A549 (cell line): ENCODE measurements around the gene LAMC3.

Source experiments
- CBX8 ChIP-seq: fragments of 200-600 bp; sonication (generic); IDR thresholded peaks from 2 replicates; pipeline ENCODE4 v1.6.1; 2016
- CEBPB ChIP-seq, 2 experiments: fragments of >200 bp in 1 of 2; sonication (Bioruptor Twin) in 1 of 2; formaldehyde crosslinking in 1 of 2; IDR thresholded peaks; 2 replicates each; pipeline ENCODE4 v1.6.1; 2012 to 2016
- EP300 ChIP-seq, 2 experiments: fragments of >200 bp; sonication (Bioruptor Twin); formaldehyde crosslinking; IDR thresholded peaks; 2 replicates in 1 of 2; 3 replicates in 1 of 2; pipeline ENCODE4 v1.6.1; 2016 to 2017
- FOSL2 ChIP-seq, 2 experiments: fragments of 450-650 bp in 1 of 2; fragments of >200 bp in 1 of 2; sonication (Bioruptor Twin) in 1 of 2; formaldehyde crosslinking; IDR thresholded peaks; 2 replicates each; pipeline versions ENCODE4 v1.5.0 to v1.6.1; 2016 to 2020; ENCODE audit warnings: mild to moderate bottlenecking in 1 of 2, moderate library complexity in 1 of 2
- GATA3 ChIP-seq: IDR thresholded peaks from 2 replicates; pipeline ENCODE4 v1.6.1; 2012; ENCODE audit warnings: borderline replicate concordance
- POLR2A ChIP-seq: IDR thresholded peaks from 2 replicates; pipeline ENCODE4 v1.6.1; 2012; ENCODE audit warnings: mild to moderate bottlenecking, low read length
- RCOR1 ChIP-seq: fragments of 150-350 bp; IDR thresholded peaks from 2 replicates; pipeline ENCODE4 v1.6.1; 2014; ENCODE audit warnings: antibody characterized with exemption, low read length, low read depth
- SMC3 ChIP-seq: fragments of >200 bp; sonication (Bioruptor Twin); formaldehyde crosslinking; IDR thresholded peaks from 3 replicates; pipeline ENCODE4 v1.6.1; 2018; ENCODE audit warnings: inconsistent platforms
- SREBF2 ChIP-seq: fragments of 450-650 bp; IDR thresholded peaks from 2 replicates; pipeline ENCODE4 v1.6.1; 2014; ENCODE audit warnings: mild to moderate bottlenecking, moderate library complexity
- TF ChIP-seq, protein P1 (sequence below): IDR thresholded peaks from 2 replicates; pipeline ENCODE4 v1.6.1; 2012
- TF ChIP-seq, protein P2 (sequence below): fragments of >200 bp; sonication (Bioruptor Twin); formaldehyde crosslinking; IDR thresholded peaks from 3 replicates; pipeline ENCODE4 v1.5.1; 2016

DNA sequence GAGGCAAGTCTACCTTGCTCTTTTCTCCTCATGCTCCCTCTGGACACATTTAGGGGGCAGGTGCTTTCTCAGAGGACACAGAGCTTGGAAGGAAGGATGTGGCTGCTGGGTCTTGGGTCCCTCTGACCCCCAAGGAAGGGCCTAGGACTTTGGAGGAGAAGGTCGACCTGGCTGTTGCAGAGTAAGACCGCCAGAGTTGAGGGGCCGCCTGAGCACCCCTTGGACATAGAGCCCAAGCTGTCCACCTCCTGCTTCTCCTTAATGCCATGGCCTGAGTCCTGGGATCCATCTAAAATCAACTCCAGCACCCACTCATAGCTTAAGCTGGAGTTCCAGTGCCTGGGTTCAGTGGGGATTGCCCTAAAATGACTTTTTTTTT, 20.6 kb downstream of the LAMC3 start:
- TF ChIP-seq, protein P1, sequence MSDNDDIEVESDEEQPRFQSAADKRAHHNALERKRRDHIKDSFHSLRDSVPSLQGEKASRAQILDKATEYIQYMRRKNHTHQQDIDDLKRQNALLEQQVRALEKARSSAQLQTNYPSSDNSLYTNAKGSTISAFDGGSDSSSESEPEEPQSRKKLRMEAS: no peak
- TF ChIP-seq CEBPB (IDR thresholded peaks at IDR 0.05) (no peak), RCOR1 (no peak), EP300 (IDR thresholded peaks at IDR 0.05) (no peak), SMC3 (no peak), FOSL2 (IDR thresholded peaks at IDR 0.05) (no peak), FOSL2 (CRISPR knock-in tag; IDR thresholded peaks at IDR 0.05) (no peak), SREBF2 (no peak), CBX8 (no peak), GATA3 (no peak), POLR2A (no peak)
- TF ChIP-seq, protein P2, sequence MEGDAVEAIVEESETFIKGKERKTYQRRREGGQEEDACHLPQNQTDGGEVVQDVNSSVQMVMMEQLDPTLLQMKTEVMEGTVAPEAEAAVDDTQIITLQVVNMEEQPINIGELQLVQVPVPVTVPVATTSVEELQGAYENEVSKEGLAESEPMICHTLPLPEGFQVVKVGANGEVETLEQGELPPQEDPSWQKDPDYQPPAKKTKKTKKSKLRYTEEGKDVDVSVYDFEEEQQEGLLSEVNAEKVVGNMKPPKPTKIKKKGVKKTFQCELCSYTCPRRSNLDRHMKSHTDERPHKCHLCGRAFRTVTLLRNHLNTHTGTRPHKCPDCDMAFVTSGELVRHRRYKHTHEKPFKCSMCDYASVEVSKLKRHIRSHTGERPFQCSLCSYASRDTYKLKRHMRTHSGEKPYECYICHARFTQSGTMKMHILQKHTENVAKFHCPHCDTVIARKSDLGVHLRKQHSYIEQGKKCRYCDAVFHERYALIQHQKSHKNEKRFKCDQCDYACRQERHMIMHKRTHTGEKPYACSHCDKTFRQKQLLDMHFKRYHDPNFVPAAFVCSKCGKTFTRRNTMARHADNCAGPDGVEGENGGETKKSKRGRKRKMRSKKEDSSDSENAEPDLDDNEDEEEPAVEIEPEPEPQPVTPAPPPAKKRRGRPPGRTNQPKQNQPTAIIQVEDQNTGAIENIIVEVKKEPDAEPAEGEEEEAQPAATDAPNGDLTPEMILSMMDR: no peak
